ENCODE results near the gene BORCS8. TPM values are rescaled to one million over a fixed set of nuclear protein-coding genes. Genes with fewer than 3 reads are reported as not detected.

The BORCS8 gene
- total RNA-seq, 1 donor from 2014 or later, result 33.5 TPM

DNA sequence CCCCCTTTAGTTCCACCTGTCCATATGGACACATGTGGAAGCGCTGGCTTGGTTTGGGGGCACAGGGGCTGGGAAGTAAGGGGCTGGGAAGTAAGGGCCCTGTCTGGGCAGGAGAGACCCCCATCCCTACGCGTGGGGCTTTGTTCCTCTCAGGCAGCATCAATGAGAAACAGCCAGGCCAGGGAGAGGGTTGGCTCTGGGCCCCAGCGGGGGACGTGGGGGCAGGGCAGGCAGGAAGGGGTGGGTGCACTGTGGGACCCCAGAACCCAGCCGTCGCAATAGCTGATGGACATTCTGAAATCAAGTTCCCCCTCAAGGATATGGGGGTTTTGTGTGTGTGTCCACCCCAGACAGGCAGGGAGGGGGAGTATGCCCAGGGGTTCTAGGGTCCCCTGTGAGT, 21.0 kb upstream of the BORCS8 start:
- H3K4me3 Mint-ChIP-seq (ENCODE audit: unreplicated experiment), result no peak overlapping the region
- Histone ChIP-seq H3K27me3 (ENCODE audit: insufficient read depth, low read length) (peaks cover 23% of the 10 kb centered on the region), H3K4me1 (ENCODE audit: insufficient read depth, low read length) (no peaks in the 10 kb centered on the region), H3K27ac (ENCODE audit: low read depth, low read length) (no peak overlapping the region), H3K36me3 (ENCODE audit: insufficient read depth, low read length) (no peaks in the 10 kb centered on the region), H3K9ac (ENCODE audit: low read length) (no peak overlapping the region), H3K9me3 (ENCODE audit: insufficient read depth, low read depth, low read length) (no peaks in the 10 kb centered on the region), H3K4me2 (ENCODE audit: low read length) (no peak overlapping the region), H2AFZ (ENCODE audit: low read depth, low read length) (no peak overlapping the region), H3K79me2 (ENCODE audit: insufficient read depth, low read length) (no peaks in the 10 kb centered on the region), H3K4me3 (ENCODE audit: insufficient read depth, low read depth, low read length) (no peak overlapping the region), H4K20me1 (ENCODE audit: insufficient read depth, low read length) (no peaks in the 10 kb centered on the region)
- no peak overlapping the region for H3K27ac Mint-ChIP-seq (ENCODE audit: unreplicated experiment)
- peaks cover 63% of the 10 kb centered on the region for H3K27me3 Mint-ChIP-seq (ENCODE audit: low read depth, unreplicated experiment)
- H3K36me3 Mint-ChIP-seq (ENCODE audit: low read depth, unreplicated experiment), result no peaks in the 10 kb centered on the region
- FAIRE-seq (no peak), DNase-seq (ENCODE audit: low read depth) (no peak)
- TF ChIP-seq, protein P1, sequence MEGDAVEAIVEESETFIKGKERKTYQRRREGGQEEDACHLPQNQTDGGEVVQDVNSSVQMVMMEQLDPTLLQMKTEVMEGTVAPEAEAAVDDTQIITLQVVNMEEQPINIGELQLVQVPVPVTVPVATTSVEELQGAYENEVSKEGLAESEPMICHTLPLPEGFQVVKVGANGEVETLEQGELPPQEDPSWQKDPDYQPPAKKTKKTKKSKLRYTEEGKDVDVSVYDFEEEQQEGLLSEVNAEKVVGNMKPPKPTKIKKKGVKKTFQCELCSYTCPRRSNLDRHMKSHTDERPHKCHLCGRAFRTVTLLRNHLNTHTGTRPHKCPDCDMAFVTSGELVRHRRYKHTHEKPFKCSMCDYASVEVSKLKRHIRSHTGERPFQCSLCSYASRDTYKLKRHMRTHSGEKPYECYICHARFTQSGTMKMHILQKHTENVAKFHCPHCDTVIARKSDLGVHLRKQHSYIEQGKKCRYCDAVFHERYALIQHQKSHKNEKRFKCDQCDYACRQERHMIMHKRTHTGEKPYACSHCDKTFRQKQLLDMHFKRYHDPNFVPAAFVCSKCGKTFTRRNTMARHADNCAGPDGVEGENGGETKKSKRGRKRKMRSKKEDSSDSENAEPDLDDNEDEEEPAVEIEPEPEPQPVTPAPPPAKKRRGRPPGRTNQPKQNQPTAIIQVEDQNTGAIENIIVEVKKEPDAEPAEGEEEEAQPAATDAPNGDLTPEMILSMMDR (IDR thresholded peaks at IDR 0.05; ENCODE audit: insufficient read depth, low read depth, low read length), result no peak
- TF ChIP-seq EZH2 (IDR thresholded peaks at IDR 0.05; ENCODE audit: insufficient read depth, low read length), result no peak
- H3K9me3 Mint-ChIP-seq (ENCODE audit: unreplicated experiment), result peaks cover 5% of the 10 kb centered on the region
- no peaks in the 10 kb centered on the region for H3K4me1 Mint-ChIP-seq (ENCODE audit: low read depth, unreplicated experiment)

DNA sequence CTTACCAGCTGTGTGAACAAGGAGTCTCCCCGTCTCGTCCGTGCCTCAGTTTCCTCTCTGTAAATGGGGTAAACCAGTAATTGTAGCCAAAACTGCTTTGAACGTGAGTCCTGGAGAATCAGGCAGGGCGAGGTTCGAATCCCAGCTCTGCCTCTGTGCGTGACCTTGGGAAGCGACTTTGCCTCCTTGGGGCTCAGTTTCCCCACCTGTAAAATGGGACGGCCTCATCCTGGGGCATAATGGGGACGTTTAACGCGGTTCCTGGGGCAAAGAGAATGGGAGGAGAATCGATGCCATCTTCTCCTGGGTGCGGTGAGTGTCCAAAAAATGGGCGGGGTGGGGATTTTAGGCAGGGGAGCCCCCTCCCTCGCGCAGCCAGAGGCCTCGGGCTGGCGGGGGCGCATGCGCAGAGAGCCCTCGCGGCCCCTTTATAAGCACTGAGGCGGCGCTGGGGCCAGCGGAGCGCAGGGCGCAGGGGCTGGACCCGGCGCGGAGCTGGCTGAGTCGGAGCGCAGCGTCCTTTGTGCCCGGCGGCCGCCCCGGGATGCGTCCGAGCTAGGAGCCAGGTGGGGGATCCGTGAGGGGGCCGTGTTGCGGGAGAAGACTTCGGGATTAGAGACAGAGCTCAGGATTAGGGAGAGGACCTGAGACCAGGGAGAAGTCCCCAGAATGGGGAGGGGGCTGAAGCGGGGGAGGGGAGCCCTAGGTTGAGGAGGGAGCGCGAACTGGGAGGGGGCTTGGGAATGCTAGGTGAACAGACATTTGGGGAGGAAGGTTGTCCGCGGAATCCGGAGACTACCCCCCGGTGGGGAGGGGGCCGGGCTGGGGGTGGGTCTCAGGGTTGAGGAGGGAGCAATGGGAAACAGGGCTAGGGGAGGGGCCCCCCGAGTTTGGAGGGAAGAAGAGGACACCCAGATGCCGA, 19.8 kb upstream of the BORCS8 start, which contains the start of gene NCAN:
TSS of gene NCAN (plus strand) at position 460 of the 922 bp plus-strand sequence. CDS start 4,996 bp downstream, outside the sequence.
- Histone ChIP-seq H3K9me3 (ENCODE audit: insufficient read depth, low read depth, low read length) (no peaks in the 10 kb centered on the region), H3K27ac (ENCODE audit: low read depth, low read length) (no peak within 1 kb of the TSS), H3K27me3 (ENCODE audit: insufficient read depth, low read length) (peaks cover 27% of the 10 kb centered on the region), H3K4me1 (ENCODE audit: insufficient read depth, low read length) (no peaks in the 10 kb centered on the region), H3K9ac (ENCODE audit: low read length) (no peak within 1 kb of the TSS), H3K79me2 (ENCODE audit: insufficient read depth, low read length) (no peaks in the 10 kb centered on the region), H2AFZ (ENCODE audit: low read depth, low read length) (no peak within 1 kb of the TSS), H3K36me3 (ENCODE audit: insufficient read depth, low read length) (no peaks in the 10 kb centered on the region), H3K4me3 (ENCODE audit: insufficient read depth, low read depth, low read length) (no peak within 1 kb of the TSS), H3K4me2 (ENCODE audit: low read length) (no peak within 1 kb of the TSS), H4K20me1 (ENCODE audit: insufficient read depth, low read length) (no peaks in the 10 kb centered on the region)
- FAIRE-seq (no peak), DNase-seq (ENCODE audit: low read depth) (no peak)
- H3K4me1 Mint-ChIP-seq (ENCODE audit: low read depth, unreplicated experiment), result no peaks in the 10 kb centered on the region
- H3K27me3 Mint-ChIP-seq (ENCODE audit: low read depth, unreplicated experiment), result peaks cover 65% of the 10 kb centered on the region
- peaks cover 6% of the 10 kb centered on the region for H3K9me3 Mint-ChIP-seq (ENCODE audit: unreplicated experiment)
- TF ChIP-seq, protein P1 (IDR thresholded peaks at IDR 0.05; ENCODE audit: insufficient read depth, low read depth, low read length), result no peak
- TF ChIP-seq EZH2 (IDR thresholded peaks at IDR 0.05; ENCODE audit: insufficient read depth, low read length), result no peak
- H3K36me3 Mint-ChIP-seq (ENCODE audit: low read depth, unreplicated experiment), result peaks cover 3% of the 10 kb centered on the region
- H3K27ac Mint-ChIP-seq (ENCODE audit: unreplicated experiment), result no peak within 1 kb of the TSS
- no peak within 1 kb of the TSS for H3K4me3 Mint-ChIP-seq (ENCODE audit: unreplicated experiment)

DNA sequence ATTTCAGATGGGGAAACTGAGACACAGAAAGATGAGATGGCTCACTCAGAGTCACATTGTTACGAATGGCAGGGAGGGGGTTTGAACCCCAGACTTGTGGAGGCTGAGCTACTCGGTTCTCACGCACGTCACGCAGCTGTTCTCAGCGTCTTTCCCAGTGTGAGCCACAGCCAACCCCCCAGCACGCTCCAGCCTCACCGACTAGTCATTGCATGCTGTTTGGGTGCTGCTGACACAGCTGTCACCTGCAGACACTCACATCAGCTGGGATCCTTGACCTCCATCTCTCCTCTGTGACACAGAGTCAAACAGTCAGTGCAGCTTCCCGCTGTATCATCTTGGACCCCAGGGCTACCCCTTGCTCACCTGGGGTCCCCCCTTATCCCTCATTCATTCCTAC, 17.4 kb upstream of the BORCS8 start:
- Histone ChIP-seq H3K79me2 (ENCODE audit: insufficient read depth, low read length) (no peaks in the 10 kb centered on the region), H3K27me3 (ENCODE audit: insufficient read depth, low read length) (peaks cover 27% of the 10 kb centered on the region), H3K36me3 (ENCODE audit: insufficient read depth, low read length) (no peaks in the 10 kb centered on the region), H4K20me1 (ENCODE audit: insufficient read depth, low read length) (no peaks in the 10 kb centered on the region), H3K27ac (ENCODE audit: low read depth, low read length) (no peak overlapping the region), H3K4me3 (ENCODE audit: insufficient read depth, low read depth, low read length) (no peak overlapping the region), H3K9me3 (ENCODE audit: insufficient read depth, low read depth, low read length) (no peaks in the 10 kb centered on the region), H3K4me2 (ENCODE audit: low read length) (no peak overlapping the region), H3K9ac (ENCODE audit: low read length) (no peak overlapping the region), H2AFZ (ENCODE audit: low read depth, low read length) (no peak overlapping the region), H3K4me1 (ENCODE audit: insufficient read depth, low read length) (no peaks in the 10 kb centered on the region)
- H3K36me3 Mint-ChIP-seq (ENCODE audit: low read depth, unreplicated experiment), result peaks cover 3% of the 10 kb centered on the region
- peaks cover 6% of the 10 kb centered on the region for H3K9me3 Mint-ChIP-seq (ENCODE audit: unreplicated experiment)
- TF ChIP-seq, protein P1 (IDR thresholded peaks at IDR 0.05; ENCODE audit: insufficient read depth, low read depth, low read length), result no peak
- TF ChIP-seq EZH2 (IDR thresholded peaks at IDR 0.05; ENCODE audit: insufficient read depth, low read length), result no peak
- H3K27ac Mint-ChIP-seq (ENCODE audit: unreplicated experiment), result no peak overlapping the region
- FAIRE-seq, result no peak
- no peaks in the 10 kb centered on the region for H3K4me1 Mint-ChIP-seq (ENCODE audit: low read depth, unreplicated experiment)
- DNase-seq (ENCODE audit: low read depth), result no peak
- no peak overlapping the region for H3K4me3 Mint-ChIP-seq (ENCODE audit: unreplicated experiment)
- peaks cover 58% of the 10 kb centered on the region for H3K27me3 Mint-ChIP-seq (ENCODE audit: low read depth, unreplicated experiment)

All from astrocyte (in vitro differentiated cells and primary cell).